T-helper 22 cell (primary cell): Measurements from ENCODE around the gene SAPCD1.

Experiments
- DNase-seq: peaks from one replicate; pipeline ENCODE4 v3.0.0-alpha.2; 2020; ENCODE audit warnings: low read depth

SAPCD1 gene

GRCh38 chr6:31752739-31753319 lies 9.6 kb upstream of the SAPCD1 start:
- no peak for DNase-seq

GRCh38 chr6:31758281-31758680 lies 4.2 kb upstream of the SAPCD1 start:
- DNase-seq, result no peak

- DNase-seq, result no peak
These were observed 1.7 kb upstream of the SAPCD1 start for GRCh38 chr6:31760790-31761189.

DNA sequence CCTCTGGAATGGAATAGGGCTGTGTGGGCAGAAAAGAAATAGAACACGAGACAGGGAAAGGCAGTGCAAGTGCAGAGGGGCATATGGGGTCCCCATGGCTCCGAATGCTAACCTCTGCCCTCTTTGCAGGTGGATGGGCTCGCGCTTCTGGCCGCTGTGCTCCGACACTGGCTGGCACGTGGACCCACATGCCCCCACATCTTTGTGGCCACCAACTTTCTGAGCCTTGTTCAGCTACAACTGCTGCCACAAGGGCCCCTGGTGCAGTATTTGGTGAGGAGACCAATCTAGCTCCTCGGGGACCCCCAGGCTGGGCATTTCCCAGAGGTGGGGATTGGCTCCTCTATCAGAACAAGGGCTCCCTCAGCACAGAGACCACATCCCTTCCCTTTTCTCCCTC lies 1.1 kb upstream of the SAPCD1 start:
- DNase-seq, result no peak

- DNase-seq, result no peak
These were observed 592 bp downstream of the SAPCD1 start for GRCh38 chr6:31762878-31763618.

- no peak for DNase-seq
These were observed 1.1 kb downstream of the SAPCD1 start for GRCh38 chr6:31763619-31763940.

DNA sequence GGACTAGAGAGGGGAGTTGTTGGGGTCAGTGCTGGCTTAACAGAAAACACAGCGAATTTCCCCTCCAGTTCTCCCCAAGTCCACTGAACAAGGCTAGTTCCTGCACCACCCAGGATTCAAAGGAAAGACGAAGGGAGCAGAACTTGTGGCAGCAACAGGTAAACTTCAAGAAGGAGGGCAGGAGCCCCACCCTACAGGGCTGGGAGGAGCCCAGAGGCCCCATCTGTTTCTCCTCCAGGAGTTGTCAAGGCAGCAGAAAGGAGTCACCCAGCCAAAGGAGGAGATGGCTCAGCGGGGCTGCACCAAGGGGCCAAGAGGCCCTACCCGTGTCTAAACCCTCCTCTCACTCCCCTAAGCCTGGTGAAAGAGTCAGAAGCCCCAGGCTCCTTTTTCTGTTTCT lies 1.7 kb downstream of the SAPCD1 start:
- no peak for DNase-seq

- DNase-seq, result no peak
These were observed 3.1 kb downstream of the SAPCD1 start for GRCh38 chr6:31765559-31765909.

DNA sequence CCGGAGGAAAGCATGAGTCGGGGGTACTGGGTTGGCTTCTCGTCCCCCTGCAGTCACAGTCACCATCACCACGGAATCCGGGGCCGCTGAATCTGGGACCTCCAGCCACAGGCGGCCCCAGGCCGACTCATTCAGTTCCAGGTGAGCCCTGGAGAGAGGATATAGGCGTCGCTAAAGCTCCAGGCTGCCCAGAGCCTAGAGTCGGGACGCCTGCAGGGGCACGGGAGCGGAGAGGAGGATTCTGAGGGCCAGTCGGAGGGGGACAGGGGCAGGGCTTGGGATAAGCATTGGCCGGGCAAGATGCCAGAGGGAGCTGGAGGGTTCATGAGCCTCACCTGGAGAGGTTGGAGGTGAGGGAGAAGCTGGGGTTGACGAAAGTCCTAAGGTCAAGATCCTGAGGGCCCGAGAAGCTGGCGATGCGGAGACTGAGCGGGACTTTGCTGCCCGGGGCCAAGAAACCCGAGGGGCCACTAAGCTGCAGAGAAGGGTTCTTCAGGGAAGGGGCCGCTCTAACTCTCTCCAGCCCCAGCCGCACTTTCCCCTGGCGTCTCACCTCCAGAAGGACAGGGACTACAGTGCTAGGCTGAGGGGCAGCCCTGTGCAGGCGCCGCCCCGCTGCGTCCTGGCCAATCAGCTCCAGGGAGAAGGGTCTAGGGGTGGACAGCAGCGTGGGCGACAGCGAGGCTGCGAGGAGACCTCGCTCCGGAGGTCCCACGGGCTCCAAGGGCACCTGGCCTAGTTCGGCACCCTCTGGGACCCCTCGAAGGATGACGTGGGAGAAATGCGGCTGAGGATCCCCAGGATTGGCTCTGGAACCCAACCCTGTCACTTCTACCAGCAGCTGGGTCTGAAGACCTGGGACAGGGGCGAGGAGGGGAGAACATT lies 3.7 kb downstream of the SAPCD1 start:
- DNase-seq, result no peak

DNA sequence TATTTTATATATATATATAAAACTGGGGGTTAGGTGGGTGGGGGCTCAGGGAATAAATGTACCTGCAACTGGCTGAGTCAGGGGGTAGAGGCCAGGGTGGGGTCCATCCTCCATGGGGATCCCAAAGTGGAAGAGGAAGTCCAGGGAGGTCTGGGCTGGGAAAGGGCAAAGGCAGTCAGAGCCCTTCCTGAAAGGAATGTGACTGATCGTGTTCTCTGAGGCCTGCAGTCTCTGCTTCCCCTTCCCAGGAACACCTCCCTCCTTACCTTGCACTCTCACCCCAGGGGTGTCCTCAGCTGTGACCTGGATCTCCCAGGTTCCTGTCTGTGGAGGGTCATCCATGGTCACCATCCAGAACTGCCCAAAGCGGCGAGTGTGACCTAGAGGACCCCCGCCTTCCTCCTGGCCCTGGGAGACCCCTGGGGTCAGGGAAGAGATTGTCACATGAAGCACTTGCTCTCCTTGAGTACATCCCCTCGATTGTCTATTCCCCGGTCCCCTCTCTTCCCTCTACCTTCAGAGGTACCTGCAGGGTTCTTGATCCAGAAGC lies 4.7 kb downstream of the SAPCD1 start:
- DNase-seq, result no peak

GRCh38 chr6:31768363-31769257 lies 6.2 kb downstream of the SAPCD1 start:
- no peak for DNase-seq

DNA sequence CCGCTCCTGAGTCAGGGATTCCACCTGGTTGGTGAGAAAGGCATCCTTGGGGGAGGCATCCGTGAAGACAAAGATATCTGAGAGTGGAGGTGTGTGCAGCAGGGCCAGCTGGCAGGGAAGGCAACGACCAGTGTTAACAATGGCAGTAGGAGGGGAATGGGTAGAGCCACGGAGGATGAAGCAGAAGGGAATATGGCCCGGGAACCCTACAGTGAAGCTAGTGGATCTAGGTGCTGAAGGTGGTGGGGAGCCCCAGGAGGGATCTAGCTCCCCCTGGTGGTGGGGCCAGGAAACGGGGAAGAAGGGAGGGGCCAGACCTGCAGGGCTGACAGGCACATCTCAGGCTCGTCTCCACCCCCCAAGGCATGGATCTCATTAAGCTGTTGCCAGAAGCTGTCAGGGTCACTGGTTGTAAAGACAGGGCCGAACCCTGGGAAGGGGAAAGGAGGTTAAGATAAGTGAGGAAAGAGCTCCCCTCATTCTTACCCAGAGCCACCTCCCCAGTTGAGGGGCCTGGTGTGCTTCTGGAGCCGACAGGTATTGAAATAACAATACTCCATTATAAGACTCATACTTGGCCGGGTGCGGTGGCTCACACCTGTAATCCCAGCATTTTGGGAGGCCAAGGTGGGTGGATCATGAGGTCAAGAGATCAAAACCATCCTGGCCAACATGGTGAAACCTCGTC lies 7.4 kb downstream of the SAPCD1 start:
- peak; percentile 61 for DNase-seq

GRCh38 chr6:31770860-31771259 lies 8.4 kb downstream of the SAPCD1 start:
- DNase-seq, result no peak

DNA sequence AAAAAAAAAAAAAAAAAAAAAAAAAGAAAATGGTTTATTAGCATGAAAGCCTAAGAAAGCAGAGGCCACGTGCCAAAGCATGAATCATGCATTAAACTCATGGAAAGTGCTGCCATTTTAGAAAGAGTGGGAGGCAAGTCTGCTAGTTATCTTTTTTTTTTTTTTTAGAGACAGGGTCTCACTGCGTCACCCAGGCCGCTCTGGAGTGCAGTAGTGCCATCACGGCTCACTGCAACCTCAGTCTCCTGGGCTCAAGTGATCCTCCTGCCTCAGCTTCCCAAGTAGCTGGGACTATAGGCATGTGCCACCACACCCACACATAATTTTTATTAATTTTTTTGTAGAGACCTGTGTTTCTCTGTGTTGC lies 9.5 kb downstream of the SAPCD1 start:
- no peak for DNase-seq

GRCh38 chr6:31775184-31775583 lies 12.7 kb downstream of the SAPCD1 start:
- no peak for DNase-seq

- no peak for DNase-seq
These were observed 13.4 kb downstream of the SAPCD1 start for GRCh38 chr6:31775633-31776484.

DNA sequence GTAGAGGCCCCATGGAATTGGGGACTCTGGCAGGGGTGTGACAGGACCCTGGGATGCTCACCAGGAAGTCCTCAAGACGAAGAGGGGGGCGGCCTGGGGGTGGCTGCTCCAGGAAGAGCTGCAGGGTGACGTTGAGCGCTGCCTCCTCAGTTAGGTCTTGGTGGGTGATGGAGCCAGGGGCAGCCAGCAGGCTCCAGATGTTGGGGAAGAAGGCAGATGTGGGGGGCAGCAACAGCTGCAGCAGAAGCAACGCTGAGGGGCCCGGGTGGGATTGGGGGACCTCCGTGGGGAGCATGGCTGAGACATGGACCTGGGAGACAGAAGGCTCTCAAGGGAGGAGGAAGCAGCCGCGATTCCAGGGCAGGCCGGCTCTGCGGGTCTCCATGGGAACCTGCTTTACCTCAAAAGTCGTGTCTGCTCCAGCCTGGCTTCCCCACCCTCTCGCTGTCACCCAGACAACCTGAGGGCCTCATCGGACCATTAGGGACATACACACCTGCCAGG lies 14.1 kb downstream of the SAPCD1 start:
- no peak for DNase-seq

- peak; percentile 64 for DNase-seq
These were observed 14.7 kb downstream of the SAPCD1 start, which contains the start of gene VWA7 for GRCh38 chr6:31776989-31777666. Gene VWA7 (minus strand): TSS chr6:31777328. CDS start chr6:31776779, 549 bp downstream.

GRCh38 chr6:31777667-31778050 lies 15.2 kb downstream of the SAPCD1 start:
- DNase-seq, result no peak

DNA sequence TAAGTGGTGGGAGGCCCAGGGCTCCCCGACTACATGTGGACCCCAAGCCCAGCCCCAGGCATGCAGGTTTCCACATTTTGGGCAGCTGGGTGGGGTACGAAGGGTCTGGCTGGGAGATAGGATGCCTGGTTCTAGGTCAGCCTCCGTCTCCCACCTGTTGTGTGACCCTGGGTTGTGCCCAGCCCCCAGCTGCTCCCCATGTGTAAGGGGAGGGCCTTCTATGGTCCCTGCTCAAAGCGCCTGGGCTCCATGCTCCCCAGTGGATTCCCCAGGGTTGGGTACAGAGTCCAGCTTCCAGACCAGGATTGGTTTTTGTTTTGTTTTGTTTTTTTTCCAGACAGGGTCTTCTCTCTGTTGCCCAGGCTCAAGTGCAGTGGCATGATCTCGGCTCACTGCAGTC lies 15.7 kb downstream of the SAPCD1 start:
- DNase-seq, result no peak
